Measurements from ENCODE around the gene EPHA1.

DNA sequence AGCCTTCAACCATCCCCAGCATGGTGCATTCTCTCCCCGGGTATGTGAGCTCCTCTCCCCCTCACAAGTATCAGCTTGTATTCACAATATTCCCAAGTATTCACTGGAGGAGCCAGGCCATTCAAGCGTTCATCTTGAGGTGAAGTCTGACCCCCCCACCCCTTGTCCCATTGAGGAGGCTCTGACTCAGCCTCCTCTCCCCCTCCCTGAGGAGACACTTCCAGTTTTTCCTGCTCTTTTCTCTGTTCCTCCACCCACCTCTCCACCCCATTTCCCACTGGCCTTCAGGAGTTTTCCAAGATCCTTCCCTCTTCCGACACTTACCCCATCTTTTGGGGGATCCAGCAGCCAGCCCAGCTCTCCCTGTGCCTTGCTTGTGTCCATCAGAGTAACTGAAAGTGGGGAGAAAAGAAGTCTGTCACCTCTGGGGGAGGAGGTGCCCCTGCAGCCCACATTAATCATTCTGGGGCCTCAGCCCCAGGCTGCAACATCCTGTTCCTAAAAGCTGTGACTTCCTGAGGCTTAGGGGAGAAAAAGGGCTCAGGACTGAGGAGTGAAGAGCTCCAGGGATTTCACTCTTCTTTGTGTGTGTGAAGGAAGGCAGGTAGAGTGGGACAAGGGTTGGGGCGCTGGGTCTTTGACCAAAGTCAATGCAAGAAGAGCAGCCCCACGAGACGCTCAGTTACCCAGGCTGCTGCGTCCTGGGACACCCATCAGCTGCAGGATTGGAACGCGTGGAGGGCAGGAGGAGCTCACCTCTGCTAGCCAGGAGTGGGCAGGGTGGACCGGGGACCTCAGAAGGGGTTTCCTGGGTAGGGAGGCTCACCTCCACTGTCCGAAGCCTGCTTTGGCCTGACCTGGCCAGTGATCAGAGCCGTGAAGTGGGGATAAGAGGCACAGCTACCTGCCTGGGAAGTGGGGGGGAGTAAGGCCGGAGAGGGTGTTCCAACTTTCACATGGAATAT, 1.1 kb downstream of the EPHA1 start:
- no peak for TF ChIP-seq POLR2A (IDR thresholded peaks at IDR 0.05)
- TF ChIP-seq, protein P1, sequence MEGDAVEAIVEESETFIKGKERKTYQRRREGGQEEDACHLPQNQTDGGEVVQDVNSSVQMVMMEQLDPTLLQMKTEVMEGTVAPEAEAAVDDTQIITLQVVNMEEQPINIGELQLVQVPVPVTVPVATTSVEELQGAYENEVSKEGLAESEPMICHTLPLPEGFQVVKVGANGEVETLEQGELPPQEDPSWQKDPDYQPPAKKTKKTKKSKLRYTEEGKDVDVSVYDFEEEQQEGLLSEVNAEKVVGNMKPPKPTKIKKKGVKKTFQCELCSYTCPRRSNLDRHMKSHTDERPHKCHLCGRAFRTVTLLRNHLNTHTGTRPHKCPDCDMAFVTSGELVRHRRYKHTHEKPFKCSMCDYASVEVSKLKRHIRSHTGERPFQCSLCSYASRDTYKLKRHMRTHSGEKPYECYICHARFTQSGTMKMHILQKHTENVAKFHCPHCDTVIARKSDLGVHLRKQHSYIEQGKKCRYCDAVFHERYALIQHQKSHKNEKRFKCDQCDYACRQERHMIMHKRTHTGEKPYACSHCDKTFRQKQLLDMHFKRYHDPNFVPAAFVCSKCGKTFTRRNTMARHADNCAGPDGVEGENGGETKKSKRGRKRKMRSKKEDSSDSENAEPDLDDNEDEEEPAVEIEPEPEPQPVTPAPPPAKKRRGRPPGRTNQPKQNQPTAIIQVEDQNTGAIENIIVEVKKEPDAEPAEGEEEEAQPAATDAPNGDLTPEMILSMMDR (IDR thresholded peaks at IDR 0.05), result no peak

Measured in adrenal gland (tissue), 5 donors.